Stimulated activated CD8-positive, alpha-beta memory T cell treated with anti-CD3 and anti-CD28 coated beads, Interleukin-15, amount 100 ng/mL, for 1 hour (primary cell): ENCODE measurements around the gene NAA20.

Source experiments
- DNase-seq: peaks from one replicate; pipeline ENCODE4 v3.0.0-alpha.2; 2020; ENCODE audit warnings: low read depth

The NAA20 gene

GRCh38 chr20:20019123-20019522 is 2.0 kb downstream of the NAA20 start:
- DNase-seq = no peak

GRCh38 chr20:20020908-20021307 is 3.7 kb downstream of the NAA20 start:
- DNase-seq = no peak

GRCh38 chr20:20021835-20022234 is 4.7 kb downstream of the NAA20 start:
- no peak for DNase-seq

- DNase-seq = no peak
These were observed 5.3 kb downstream of the NAA20 start for GRCh38 chr20:20022498-20022897.

- no peak for DNase-seq
These were observed 6.2 kb downstream of the NAA20 start for GRCh38 chr20:20023395-20023794.

GRCh38 chr20:20024942-20025341 is 7.8 kb downstream of the NAA20 start:
- DNase-seq = no peak

GRCh38 chr20:20027284-20027683 is 10.1 kb downstream of the NAA20 start:
- no peak for DNase-seq

- no peak for DNase-seq
These were observed 14.6 kb downstream of the NAA20 start for GRCh38 chr20:20031790-20032189.

- DNase-seq = no peak
These were observed 17.3 kb downstream of the NAA20 start for GRCh38 chr20:20034486-20034885.

- no peak for DNase-seq
These were observed 19.6 kb downstream of the NAA20 start for GRCh38 chr20:20036756-20037155.

- DNase-seq = no peak
These were observed 20.8 kb downstream of the NAA20 start for GRCh38 chr20:20037960-20038359.

GRCh38 chr20:20038586-20038985 is 21.4 kb downstream of the NAA20 start:
- DNase-seq = no peak

GRCh38 chr20:20039752-20040387 is 22.7 kb downstream of the NAA20 start:
- no peak for DNase-seq

GRCh38 chr20:20051767-20052073 is 34.6 kb downstream of the NAA20 start:
- DNase-seq = no peak

GRCh38 chr20:20052074-20052970 is 35.2 kb downstream of the NAA20 start, which contains the start of the genes CFAP61 and CRNKL1:
TSS of gene CFAP61 (plus strand) at chr20:20052532. CDS start at chr20:20056654, 4,122 bp downstream.
TSS of gene CRNKL1 (minus strand) at chr20:20052466. CDS start at chr20:20052342, 124 bp downstream.
- DNase-seq = peak; percentile 97

GRCh38 chr20:20060234-20060998 is 43.3 kb downstream of the NAA20 start:
- no peak for DNase-seq

GRCh38 chr20:20063941-20064702 is 47.0 kb downstream of the NAA20 start:
- DNase-seq = no peak

GRCh38 chr20:20065361-20065760 is 48.2 kb downstream of the NAA20 start:
- DNase-seq = no peak

GRCh38 chr20:20070871-20071726 is 53.9 kb downstream of the NAA20 start:
- no peak for DNase-seq

- DNase-seq = no peak
These were observed 56.7 kb downstream of the NAA20 start for GRCh38 chr20:20073801-20074371.

- no peak for DNase-seq
These were observed 57.9 kb downstream of the NAA20 start for GRCh38 chr20:20075032-20075431.
